HG03575 (cell line): ENCODE results near the gene UCK1.

Source experiments
- ATAC-seq: cut with Tn5 transposase; IDR thresholded peaks from one replicate; pipeline ENCODE4 v1.9.1; 2021; ENCODE audit not compliant: unreplicated experiment, insufficient number of reproducible peaks, low FRiP score; ENCODE audit errors: extremely low read depth

UCK1 gene

GRCh38 chr9:131503626-131504465, 27.2 kb downstream of the UCK1 start:
- no peak for ATAC-seq

GRCh38 chr9:131502781-131503625, 28.1 kb downstream of the UCK1 start, which contains the start of gene POMT1:
TSS of gene POMT1 (plus strand) at chr9:131502918. CDS start at chr9:131504219, 1,301 bp downstream.
- no peak for ATAC-seq

GRCh38 chr9:131500939-131501541, 30.0 kb downstream of the UCK1 start:
- no peak for ATAC-seq

- no peak for ATAC-seq
Measured at GRCh38 chr9:131500377-131500776, 30.7 kb downstream of the UCK1 start.

- no peak for ATAC-seq
Measured at GRCh38 chr9:131499254-131499767, 31.8 kb downstream of the UCK1 start.

GRCh38 chr9:131496844-131497405, 34.1 kb downstream of the UCK1 start:
- ATAC-seq = no peak

- ATAC-seq = no peak
Measured at GRCh38 chr9:131495785-131496184, 35.3 kb downstream of the UCK1 start.

GRCh38 chr9:131494296-131494870, 36.7 kb downstream of the UCK1 start:
- no peak for ATAC-seq

GRCh38 chr9:131492070-131492469, 39.0 kb downstream of the UCK1 start:
- ATAC-seq = no peak

GRCh38 chr9:131491001-131491710, 39.9 kb downstream of the UCK1 start:
- no peak for ATAC-seq

GRCh38 chr9:131490514-131490913, 40.5 kb downstream of the UCK1 start:
- ATAC-seq = no peak

- ATAC-seq = no peak
Measured at GRCh38 chr9:131487621-131488031, 43.4 kb downstream of the UCK1 start.

GRCh38 chr9:131487001-131487400, 44.1 kb downstream of the UCK1 start:
- no peak for ATAC-seq

- no peak for ATAC-seq
Measured at GRCh38 chr9:131485728-131486422, 45.2 kb downstream of the UCK1 start.

- no peak for ATAC-seq
Measured at GRCh38 chr9:131485206-131485605, 45.9 kb downstream of the UCK1 start.

GRCh38 chr9:131484560-131485185, 46.4 kb downstream of the UCK1 start:
- ATAC-seq = no peak

- ATAC-seq = no peak
Measured at GRCh38 chr9:131484051-131484445, 47.0 kb downstream of the UCK1 start.
